Putamen (tissue), 1 donor: ENCODE results near the gene TSPEAR.

Source experiments
- DNase-seq: peaks from one replicate; pipeline ENCODE4 v3.0.0-alpha.2; 2016; ENCODE audit warnings: low spot score

The TSPEAR gene

DNA sequence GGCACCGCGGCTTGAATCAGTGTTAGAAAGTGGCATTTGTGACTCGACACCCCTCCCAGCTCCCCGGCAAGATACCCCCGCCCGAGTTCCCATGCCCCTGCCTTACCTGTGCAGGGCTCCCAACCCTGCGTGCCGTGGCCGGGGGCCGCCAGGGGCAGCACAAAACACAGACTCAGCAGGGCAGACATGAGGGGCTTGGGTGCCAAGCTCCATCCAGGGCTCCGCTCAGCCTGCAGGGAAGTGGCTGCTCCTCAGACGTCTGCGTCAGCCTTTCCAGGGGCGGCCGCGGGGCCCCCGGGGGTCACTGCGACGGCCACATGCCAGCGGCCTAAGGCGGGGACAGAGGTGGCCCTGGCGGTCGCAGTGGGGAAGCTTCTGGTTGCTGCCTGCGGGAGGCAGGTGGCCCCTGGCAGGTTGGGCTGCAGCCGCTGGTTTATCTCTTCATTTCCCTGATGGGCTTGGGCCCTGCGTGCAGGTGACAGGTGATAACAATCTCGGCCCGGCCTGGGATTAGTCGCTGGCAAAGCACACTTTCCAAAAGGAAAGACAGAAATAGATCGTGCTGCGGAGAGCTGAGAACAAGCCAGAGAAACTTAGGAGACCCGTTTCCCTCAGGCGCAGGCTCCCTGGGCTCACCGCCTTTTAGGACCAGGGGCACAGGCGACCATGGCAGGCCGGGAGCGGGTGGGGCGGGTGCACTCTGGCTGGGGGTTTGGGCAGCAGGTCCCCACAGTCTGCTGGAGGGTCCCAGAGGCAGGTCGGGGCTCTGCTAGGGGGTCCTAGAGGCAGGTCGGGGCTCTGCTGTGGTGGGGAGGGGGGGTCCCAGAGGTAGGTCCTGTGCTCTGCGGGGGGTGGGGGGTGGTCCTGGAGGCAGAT is at the start of gene TSPEAR:
Gene TSPEAR, minus strand, starts transcription at position 246 of the 876 bp plus-strand sequence. Its CDS starts 58 bp downstream, at position 188.
- DNase-seq = no peak

DNA sequence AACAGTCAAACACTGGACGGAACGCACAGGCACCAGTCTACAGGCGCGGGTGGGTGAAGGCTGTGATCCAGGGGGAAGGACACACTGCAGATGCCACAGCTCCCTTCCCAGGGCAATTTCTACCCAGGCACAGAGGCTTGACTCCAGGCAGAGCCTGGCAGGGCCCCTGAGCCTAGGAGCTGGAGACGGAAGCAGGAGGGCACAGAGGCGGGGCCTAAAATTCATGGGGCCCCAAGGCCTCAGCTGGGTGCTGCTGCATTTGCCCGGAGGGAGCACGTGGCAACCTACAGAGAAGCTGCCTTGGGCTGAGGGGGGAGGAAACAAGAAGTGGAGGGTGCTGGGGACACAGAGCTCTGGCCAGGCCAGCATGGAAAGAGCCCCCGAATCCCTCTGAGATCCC is 49.0 kb upstream of the TSPEAR start:
- DNase-seq = no peak

DNA sequence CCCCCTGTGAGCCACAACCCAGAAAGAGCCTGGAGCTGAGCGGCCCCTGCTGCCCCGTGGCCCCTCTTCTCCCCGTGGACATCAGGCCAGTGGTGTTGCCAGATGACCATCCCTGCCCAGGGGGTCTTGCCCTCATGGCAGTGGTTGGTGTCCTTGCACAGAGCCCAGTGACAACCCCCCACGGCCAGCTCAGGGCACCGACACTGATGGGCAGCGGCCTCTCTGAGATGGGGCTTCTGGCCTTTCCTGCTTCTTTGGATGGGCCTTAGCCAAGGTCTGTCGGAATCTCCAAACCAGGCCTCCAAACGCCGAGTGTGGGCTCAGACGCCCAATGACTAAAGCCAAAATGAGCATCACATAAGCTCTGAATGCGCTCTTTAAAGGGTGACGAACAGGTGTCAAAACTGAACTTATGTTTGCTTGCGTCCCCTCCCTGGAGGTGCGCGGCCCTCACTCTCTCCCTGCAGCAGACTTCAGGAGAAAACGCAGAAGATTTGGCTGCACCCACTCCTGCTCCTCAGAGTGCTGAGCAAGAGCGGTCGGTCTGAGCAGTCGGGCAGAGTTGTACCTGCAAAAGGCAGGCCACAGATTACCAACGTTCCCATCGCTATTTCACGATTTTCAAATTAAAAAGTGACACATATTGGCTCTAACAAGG is 48.4 kb upstream of the TSPEAR start:
- DNase-seq = no peak

DNA sequence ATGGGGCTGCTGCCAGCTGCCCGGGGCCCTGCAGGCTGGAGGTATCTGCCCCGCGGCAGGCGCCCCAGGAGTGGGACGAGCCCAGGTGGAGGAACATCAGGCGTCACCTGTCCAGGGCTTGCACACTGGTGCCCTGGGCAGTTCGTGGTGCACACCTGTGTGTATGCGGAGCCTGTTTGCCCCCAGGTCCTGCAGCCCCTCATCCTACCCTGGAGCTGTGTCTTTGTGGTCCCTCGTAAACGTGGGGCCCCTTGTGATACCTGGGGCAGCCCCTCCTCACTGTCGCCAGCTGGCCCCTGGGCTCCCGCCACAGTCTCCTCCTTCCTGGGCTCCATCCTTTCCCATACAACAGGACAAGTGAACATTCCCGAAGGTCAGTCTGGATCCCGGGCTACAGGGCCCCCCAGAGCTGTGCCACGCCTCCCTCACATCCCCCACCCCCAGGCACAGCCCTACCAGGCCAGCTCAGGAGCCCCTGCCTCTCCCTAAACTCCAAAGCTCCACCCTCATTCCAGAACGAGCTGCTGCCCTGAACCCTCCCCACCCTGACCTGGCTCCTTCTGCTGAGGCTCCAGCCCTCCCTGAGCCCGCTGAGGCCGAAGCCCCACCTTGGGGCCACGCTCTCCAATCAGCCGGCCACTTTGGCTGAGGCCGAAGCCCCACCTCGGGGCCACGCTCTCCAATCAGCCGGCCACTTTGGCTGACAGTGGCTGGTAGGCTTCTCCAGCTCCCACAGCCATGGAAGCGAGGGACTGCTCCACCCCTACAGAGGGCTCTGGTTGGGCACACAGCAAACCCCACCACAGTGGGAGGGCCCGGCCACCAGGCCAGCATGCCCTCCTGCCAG is 47.6 kb upstream of the TSPEAR start:
- no peak for DNase-seq

DNA sequence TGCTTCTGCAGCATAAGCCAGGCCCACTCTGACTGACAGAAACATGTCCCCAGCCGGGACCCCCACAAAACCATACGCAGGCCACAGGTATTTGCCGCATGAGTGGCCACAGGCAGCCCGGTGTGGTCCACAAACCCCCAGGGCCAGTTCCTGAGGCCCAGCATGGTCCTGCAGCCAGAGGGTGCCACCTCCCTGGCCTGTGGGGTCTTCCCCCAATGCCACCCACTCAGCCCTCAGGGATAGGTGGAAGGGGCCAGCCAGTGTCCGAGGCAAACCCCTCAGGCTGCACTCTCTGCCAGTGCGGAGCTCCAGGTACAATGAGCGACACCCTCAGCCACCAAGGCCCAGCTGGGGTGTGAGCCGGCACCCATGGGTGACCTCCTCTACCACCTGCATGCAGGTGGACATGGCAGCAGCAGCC is 46.8 kb upstream of the TSPEAR start:
- no peak for DNase-seq

DNA sequence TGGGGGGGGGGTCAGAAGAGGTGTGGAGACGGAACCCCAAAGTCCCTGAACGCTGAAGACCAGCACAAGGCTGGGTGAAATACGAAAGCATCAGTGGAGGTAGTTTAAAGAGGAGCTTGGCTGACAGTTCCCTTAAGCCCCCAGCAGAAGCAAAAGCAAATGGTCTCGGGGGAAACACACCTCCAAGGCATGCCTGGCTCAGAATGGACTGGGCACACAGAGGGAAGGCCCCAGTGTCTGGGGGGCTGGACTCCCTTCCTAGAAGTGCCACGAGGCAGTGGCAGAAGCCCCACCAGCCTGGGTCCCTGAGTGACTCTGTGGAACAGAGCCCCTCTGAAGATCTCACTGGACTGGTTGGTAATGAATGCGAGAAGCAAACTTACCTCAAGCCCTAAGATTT is 46.4 kb upstream of the TSPEAR start:
- no peak for DNase-seq

DNA sequence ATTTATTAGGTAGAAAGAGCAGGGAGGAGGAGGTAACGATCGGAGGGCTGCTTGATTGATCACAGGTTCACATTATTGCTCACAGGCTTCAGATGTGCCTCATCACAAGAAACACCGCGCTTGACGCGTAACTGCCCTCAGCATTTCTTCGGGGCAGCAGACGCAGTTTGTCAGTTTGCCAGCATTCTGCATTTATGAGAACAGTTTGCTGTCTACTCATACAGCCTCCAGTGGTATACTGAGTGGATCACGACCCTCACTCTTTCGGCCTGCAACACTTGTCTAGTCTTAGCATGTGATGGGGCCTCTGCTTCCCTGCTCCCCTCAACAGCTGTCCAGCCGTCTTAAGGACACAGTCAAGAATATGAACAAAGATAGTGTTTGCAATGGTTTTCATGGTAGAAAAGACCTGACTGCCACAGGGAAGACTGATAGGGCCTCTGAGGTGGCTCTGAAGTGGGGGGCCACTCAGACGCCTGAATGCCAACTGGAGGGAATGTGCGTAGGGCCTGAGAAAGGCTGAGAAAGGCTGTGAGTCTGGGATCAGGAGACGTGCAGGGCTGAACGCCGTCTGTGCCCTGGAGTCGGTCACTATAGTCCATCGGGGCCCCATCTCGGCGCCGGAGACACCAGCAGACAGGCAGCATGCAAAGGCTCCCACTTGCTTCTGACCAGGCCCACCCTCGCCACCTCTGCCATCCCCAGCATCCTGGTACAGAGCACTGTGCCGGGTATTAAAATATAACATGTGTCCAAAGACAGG is 45.2 kb upstream of the TSPEAR start:
- no peak for DNase-seq

DNA sequence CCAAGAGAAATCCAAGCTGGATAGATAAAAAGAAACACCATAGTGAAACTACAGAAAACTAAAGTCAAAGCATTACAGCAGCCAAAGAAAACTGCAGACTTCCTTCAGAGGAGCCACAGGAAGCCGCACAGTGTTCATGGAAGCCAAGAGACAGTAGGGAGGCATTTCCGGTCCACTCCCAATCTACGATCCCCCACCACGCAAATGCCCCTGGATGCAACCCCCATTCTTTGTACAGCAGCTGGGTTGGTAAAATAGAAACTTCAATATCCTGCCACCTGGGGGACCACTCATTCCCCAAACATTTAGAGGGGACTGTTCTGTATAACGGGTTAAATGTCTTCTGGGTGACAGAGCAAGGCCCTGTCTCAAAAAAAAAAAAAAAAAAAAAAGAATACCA is 43.9 kb upstream of the TSPEAR start:
- no peak for DNase-seq

DNA sequence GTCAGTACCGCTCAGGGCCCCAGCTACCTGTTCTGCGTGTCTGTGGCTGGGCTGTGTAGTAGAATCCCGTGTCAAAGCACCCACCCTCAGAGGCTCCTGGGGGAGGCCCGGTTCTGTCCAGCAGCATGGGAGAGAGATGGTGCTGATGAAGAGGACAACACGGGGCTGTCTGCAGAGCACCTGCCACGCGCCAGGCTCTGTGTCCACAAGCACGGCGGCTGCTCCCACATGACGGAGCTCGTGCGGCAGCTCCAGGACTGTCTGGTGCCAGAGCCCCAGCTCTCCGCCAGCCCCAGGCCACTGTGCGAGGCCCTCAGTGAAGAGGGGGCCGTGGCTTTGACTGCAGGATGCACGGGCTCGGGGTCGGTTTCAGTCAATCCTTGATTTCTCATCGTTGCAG is 42.0 kb upstream of the TSPEAR start:
- no peak for DNase-seq

DNA sequence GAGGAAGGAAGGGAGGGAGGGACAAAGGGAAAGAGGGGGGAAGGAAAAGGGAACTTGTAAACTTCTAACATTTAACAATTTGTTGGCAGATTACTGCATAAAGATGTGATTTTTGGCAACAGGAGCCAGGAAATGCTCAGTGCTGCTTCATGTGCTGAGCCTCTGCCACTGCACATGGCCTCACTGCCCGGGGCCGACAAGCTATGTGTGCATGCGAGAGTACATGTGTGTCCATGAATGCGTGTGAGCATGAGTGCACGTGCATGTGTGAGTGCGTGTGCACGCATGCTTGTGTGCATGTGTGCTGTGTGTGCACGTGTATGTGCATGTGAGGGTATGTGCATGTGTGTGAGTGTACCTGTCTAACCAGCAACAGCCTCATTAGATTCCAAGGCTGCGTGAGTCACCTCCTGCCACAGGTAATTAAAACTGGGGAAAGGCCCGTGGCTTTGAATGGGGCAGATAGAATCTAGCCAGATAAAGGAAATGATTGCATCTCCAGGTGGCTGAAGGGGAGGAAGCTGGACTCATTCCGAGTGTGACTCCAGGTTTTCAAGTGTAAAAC is 41.4 kb upstream of the TSPEAR start:
- no peak for DNase-seq

DNA sequence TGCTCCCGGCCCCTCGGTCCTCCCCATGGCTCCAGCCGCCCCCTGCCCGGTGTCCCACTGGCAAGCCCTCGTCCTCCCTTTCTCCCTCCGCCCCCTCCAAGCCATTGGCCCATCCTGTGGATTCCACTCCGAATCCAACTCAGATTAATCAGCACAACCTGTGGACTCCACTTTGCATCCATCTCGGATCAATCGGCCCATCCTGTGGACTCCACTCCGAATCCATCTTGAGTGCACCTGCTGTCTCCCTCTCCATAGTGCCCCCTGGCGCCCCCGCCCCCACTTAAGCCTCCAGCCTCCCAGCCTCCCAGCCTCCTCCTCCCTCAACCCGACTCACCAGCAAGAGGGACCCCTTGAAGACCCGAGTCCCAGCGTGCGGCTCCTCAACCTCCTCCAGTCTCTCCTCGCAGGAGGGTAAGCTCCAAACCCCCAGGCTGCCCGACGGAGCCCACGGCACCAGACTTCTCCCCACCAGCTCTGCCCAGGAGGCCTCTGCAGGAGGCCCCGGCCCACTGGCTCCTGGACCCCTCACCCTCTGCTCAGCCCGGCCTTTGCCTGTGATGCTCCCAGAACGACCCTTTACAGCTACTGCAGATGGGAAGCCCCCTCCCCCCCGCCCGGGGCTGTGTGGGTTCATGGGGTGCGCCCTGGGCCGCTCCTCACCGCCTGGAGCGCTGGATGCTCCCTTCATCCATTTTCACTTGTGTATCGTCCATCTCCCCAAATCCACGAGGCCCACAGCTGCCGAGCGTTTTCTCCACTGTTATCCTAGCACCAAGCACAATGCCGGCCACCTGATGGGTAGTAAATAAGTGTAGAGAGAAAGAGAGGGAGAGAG is 40.6 kb upstream of the TSPEAR start:
- no peak for DNase-seq

DNA sequence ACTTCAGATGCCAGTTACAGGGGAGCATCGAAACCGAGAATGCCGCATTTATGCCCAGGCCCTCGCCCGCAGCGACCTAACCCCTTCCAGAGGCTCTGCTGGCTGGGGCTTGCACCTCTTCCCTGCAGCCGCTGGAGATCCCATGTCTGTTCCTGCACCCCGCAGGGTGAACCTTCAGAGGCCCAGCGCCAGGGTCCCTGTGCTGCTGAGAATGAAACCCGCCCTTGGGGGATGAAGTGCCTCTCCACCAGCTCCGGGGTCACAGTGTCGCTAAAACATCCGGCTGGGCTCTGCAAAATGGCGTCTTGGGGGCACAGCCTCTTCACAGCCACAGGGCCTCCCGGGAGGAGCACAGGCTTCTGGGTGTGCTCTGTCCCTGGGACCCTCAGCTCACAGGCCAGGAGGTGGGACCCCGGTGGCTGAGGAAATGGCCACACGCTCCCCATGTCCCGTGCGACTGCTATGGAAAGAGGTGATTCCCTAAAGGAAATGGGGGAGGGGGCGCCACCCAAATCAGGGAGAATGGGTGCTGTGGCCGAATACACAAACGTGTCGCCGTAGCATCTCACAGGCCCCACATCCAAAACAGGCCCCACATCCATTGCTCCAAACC is 39.9 kb upstream of the TSPEAR start:
- DNase-seq = no peak

DNA sequence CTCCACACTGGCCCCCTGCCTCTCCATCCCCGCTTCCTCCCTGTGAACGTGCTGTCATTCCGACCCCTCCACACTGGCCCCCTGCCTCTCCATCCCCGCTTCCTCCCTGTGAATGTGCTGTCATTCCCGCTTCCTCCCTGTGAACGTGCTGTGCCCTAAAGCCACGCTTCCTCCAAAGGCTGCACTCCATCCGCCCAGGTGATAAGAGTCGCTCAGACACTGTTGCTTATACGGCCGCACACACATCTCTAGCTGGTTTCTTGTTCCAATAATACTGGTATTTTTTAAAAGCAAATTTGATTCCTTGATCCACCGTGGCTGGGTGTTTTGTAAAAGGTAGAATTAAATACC is 39.3 kb upstream of the TSPEAR start:
- DNase-seq = no peak

DNA sequence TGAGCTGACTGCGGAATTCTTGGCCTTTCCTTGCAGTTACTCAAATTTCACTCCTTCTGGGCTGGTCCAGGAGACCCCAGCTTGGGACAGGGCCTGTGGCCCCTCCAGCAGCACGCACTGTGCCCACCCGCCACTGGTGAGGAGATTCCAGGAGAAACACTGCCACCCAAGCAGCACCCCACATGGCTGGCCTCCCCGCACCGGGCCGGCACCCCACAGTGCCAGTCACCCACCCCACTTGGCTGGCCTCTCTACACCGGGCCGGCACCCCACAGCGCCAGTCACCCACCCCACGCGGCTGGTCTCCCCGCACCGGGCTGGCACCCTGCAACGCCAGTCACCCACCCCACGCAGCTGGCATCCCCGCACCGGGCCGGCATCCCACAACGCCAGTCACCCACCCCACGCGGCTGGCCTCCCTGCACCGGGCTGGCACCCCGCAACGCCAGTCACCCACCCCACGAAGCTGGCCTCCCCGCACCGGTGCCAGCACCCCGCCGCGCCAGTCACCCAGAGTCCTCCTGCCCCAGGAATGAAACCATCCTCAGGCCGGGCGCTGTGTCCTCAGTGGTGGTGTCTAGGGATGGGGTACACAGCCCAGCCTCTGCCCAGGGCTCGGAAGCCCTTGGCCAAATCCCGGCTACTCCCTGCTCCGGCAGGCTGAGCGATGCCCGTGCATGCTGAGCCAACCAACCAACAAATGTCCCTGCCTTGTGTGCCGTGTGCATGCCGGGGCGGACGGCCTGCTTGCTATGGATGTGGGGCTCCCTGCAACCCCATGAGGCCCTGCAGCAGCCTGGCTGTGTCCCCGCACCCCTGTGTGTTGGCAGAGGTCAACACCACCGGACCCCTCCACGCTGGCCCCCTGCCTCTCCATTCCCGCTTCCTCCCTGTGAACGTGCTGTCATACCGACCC is 38.6 kb upstream of the TSPEAR start:
- no peak for DNase-seq

DNA sequence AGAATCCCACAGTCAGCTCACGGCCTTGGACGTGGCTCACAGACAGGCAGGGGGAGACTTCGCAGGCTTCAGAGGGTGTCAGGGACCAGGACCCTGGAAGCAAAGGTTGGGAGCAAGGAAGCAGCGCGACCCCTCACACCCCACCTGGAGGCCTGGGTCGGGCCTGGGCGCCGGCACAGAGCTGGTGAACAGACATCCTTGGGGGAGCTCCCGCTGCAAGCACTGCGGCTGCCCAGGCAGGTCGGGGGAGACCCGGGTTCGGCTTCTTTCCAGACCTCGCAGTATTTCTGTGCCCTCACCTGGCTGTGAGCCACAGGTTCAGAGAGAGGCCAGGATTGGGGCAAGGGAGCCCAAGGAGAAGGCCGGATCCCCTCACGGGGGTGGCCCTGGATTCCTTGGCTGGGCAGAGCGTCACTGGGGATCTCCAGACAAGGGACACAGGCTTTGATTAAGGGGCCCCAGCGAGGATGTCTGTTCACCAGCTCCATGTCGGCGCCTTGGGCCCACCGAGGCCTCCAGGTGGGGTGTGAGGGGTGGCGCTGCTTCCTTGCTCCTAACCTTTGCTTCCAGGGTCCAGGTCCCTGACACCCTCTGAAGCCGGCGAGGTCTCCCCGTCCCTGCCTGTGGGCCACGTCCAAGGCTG is 37.9 kb upstream of the TSPEAR start:
- no peak for DNase-seq

DNA sequence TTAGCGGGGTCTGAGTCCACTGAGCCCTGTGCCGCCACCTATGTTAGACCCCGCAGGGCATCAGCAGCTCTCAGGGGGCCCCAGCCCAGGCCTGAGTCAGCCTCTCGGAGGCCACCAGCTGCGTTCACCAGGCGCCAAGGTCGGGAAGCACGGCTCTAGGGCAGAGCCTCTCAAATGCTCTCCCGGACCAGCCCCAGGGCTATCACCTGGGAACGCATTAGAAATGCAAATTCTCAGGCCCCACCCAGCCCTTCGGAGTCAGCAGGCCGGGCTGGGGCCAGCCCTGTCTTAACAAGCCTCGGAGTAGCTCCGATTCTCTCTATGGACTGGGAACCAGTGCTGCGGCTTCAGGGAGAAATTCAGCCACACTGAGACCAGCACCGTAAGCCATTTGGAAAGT is 37.2 kb upstream of the TSPEAR start:
- no peak for DNase-seq

DNA sequence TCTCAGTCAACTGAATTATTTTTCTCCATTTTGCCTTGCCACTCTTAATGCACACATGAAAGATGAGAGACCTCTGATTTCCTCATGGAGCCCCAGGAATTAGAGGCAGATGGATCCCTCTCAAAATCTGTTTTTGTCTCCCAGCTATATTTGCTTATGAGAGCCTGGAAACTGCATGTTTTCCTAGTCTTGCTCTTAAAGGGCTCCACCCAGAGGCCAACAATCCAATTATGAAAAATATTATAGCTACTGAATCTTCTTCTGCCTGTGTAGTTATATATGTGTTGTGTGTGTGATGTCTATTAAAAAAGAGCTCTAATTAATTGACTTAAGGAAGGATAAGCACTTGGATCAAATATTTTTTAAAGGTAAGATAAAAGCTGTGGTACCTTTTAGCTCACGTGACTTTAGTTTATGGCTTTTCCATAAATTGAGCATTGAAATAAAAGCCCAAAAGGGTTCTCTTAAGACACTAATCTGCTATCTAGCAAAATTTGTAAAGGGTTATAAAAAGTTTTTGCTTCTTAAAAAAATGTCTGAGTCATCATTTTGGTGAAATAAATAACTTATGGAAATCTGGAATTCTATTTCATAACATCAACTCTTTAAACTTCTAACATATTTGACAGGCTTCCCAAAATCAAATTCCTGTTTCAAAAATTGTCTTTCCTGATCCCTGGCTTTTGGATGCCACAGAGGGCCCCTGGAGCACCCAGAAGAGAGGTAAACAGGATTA is 31.2 kb upstream of the TSPEAR start:
- DNase-seq = no peak

DNA sequence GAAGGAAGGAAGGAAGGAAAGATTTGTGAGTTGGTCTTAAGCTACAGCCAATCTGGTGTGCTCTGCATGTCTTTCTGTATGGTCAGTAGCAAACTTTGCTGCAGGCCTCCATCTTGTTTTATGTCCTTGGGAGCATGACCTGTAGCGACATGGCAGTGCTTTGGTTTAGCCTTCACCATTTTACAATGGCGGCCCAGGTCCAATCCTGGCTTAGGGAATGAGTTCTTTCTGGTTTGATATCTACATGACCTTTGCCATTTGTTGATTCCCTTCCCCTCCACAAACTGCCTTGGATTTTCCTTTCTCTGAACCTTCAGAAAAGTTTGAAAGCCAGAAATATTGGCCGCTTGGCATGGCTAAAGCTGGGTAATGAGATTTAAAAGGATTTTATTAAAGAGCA is 30.5 kb upstream of the TSPEAR start:
- no peak for DNase-seq
